SK-N-SH (cell line): ENCODE measurements around the gene RAB20.

Source experiments
- CHD2 ChIP-seq: fragments of 150-350 bp; IDR thresholded peaks from 2 replicates; pipeline ENCODE4 v1.6.1; 2018; ENCODE audit warnings: low read length; ENCODE audit not compliant: partially characterized antibody
- EP300 ChIP-seq, 2 experiments: IDR thresholded peaks; 2 replicates each; pipeline versions ENCODE4 v1.4.0 to v1.6.1; 2012; ENCODE audit warnings: borderline replicate concordance in 1 of 2, low read depth in 1 of 2, low read length in 1 of 2
- MEF2A ChIP-seq: IDR thresholded peaks from 2 replicates; pipeline ENCODE4 v1.4.0; 2012; ENCODE audit warnings: low read depth, borderline replicate concordance
- POLR2AphosphoS5 ChIP-seq: IDR thresholded peaks from 2 replicates; pipeline ENCODE4 v1.6.1; 2012; ENCODE audit warnings: low read depth, low read length
- RAD21 ChIP-seq: IDR thresholded peaks from 2 replicates; pipeline ENCODE4 v1.6.1; 2012; ENCODE audit warnings: mild to moderate bottlenecking, low read length
- SMC3 ChIP-seq: IDR thresholded peaks from 2 replicates; pipeline ENCODE4 v1.6.1; 2012; ENCODE audit warnings: low read depth, low read length, improper control_type of control experiment
- TF ChIP-seq, protein P1 (sequence below): fragments of 200-600 bp; sonication (generic); IDR thresholded peaks from 2 replicates; pipeline ENCODE4 v1.6.1; 2017; ENCODE audit warnings: antibody characterized with exemption, mild to moderate bottlenecking, moderate library complexity
- TF ChIP-seq, protein P2 (sequence below): fragments of 150-350 bp; IDR thresholded peaks from 2 replicates; pipeline ENCODE4 v1.6.1; 2017; ENCODE audit warnings: antibody characterized with exemption, low read length, low read depth, borderline replicate concordance
- TF ChIP-seq, protein P3 (sequence below): fragments of 150-350 bp; IDR thresholded peaks from 2 replicates; pipeline ENCODE4 v1.6.1; 2016; ENCODE audit warnings: mild to moderate bottlenecking, low read depth, low read length
- TF ChIP-seq, protein P4 (sequence below): IDR thresholded peaks from 2 replicates; pipeline ENCODE4 v1.4.0; 2012; ENCODE audit warnings: low read depth, borderline replicate concordance
- TF ChIP-seq, protein P5 (sequence below): IDR thresholded peaks from 2 replicates; pipeline ENCODE4 v1.4.0; 2012; ENCODE audit warnings: low read depth
- TF ChIP-seq, protein P6 (sequence below): IDR thresholded peaks from 2 replicates; pipeline ENCODE4 v1.6.1; 2012; ENCODE audit warnings: mild to moderate bottlenecking, low read depth, low read length, moderate library complexity

DNA sequence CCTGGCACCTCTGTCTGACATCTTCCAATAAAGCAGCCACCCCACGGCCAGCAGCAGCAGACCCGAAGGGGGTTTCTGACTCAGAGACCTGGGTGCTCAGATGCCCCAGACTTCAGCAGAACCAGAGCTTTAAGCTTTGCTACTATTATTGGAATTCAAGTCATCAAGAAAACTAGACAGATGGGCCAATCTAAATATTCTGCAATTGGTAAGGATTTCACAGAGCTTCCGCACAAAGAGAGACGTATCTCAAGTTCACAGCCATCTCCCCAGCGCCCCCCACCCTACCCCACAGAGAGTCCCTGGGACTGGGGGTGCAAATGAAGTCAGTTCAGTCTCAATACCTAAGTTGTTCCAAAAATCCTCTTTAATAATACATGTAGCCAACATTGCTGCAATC, 38.8 kb downstream of the RAB20 start:
- TF ChIP-seq, protein P1, sequence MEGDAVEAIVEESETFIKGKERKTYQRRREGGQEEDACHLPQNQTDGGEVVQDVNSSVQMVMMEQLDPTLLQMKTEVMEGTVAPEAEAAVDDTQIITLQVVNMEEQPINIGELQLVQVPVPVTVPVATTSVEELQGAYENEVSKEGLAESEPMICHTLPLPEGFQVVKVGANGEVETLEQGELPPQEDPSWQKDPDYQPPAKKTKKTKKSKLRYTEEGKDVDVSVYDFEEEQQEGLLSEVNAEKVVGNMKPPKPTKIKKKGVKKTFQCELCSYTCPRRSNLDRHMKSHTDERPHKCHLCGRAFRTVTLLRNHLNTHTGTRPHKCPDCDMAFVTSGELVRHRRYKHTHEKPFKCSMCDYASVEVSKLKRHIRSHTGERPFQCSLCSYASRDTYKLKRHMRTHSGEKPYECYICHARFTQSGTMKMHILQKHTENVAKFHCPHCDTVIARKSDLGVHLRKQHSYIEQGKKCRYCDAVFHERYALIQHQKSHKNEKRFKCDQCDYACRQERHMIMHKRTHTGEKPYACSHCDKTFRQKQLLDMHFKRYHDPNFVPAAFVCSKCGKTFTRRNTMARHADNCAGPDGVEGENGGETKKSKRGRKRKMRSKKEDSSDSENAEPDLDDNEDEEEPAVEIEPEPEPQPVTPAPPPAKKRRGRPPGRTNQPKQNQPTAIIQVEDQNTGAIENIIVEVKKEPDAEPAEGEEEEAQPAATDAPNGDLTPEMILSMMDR: no peak
- TF ChIP-seq CHD2 (no peak), EP300 (IDR thresholded peaks at IDR 0.05; ENCODE audit: borderline replicate concordance in 1 of 2, low read depth in 1 of 2, low read length in 1 of 2) (no peak), MEF2A (no peak), SMC3 (no peak), RAD21 (no peak), POLR2AphosphoS5 (no peak)
- TF ChIP-seq, protein P2, sequence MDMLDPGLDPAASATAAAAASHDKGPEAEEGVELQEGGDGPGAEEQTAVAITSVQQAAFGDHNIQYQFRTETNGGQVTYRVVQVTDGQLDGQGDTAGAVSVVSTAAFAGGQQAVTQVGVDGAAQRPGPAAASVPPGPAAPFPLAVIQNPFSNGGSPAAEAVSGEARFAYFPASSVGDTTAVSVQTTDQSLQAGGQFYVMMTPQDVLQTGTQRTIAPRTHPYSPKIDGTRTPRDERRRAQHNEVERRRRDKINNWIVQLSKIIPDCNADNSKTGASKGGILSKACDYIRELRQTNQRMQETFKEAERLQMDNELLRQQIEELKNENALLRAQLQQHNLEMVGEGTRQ: no peak
- TF ChIP-seq, protein P3, sequence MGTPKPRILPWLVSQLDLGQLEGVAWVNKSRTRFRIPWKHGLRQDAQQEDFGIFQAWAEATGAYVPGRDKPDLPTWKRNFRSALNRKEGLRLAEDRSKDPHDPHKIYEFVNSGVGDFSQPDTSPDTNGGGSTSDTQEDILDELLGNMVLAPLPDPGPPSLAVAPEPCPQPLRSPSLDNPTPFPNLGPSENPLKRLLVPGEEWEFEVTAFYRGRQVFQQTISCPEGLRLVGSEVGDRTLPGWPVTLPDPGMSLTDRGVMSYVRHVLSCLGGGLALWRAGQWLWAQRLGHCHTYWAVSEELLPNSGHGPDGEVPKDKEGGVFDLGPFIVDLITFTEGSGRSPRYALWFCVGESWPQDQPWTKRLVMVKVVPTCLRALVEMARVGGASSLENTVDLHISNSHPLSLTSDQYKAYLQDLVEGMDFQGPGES: no peak
- TF ChIP-seq, protein P4, sequence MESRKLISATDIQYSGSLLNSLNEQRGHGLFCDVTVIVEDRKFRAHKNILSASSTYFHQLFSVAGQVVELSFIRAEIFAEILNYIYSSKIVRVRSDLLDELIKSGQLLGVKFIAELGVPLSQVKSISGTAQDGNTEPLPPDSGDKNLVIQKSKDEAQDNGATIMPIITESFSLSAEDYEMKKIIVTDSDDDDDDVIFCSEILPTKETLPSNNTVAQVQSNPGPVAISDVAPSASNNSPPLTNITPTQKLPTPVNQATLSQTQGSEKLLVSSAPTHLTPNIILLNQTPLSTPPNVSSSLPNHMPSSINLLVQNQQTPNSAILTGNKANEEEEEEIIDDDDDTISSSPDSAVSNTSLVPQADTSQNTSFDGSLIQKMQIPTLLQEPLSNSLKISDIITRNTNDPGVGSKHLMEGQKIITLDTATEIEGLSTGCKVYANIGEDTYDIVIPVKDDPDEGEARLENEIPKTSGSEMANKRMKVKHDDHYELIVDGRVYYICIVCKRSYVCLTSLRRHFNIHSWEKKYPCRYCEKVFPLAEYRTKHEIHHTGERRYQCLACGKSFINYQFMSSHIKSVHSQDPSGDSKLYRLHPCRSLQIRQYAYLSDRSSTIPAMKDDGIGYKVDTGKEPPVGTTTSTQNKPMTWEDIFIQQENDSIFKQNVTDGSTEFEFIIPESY: no peak
- TF ChIP-seq, protein P5, sequence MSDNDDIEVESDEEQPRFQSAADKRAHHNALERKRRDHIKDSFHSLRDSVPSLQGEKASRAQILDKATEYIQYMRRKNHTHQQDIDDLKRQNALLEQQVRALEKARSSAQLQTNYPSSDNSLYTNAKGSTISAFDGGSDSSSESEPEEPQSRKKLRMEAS: no peak
- TF ChIP-seq, protein P6, sequence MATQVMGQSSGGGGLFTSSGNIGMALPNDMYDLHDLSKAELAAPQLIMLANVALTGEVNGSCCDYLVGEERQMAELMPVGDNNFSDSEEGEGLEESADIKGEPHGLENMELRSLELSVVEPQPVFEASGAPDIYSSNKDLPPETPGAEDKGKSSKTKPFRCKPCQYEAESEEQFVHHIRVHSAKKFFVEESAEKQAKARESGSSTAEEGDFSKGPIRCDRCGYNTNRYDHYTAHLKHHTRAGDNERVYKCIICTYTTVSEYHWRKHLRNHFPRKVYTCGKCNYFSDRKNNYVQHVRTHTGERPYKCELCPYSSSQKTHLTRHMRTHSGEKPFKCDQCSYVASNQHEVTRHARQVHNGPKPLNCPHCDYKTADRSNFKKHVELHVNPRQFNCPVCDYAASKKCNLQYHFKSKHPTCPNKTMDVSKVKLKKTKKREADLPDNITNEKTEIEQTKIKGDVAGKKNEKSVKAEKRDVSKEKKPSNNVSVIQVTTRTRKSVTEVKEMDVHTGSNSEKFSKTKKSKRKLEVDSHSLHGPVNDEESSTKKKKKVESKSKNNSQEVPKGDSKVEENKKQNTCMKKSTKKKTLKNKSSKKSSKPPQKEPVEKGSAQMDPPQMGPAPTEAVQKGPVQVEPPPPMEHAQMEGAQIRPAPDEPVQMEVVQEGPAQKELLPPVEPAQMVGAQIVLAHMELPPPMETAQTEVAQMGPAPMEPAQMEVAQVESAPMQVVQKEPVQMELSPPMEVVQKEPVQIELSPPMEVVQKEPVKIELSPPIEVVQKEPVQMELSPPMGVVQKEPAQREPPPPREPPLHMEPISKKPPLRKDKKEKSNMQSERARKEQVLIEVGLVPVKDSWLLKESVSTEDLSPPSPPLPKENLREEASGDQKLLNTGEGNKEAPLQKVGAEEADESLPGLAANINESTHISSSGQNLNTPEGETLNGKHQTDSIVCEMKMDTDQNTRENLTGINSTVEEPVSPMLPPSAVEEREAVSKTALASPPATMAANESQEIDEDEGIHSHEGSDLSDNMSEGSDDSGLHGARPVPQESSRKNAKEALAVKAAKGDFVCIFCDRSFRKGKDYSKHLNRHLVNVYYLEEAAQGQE: no peak
